Peyer's patch (tissue), 4 donors: ENCODE measurements around the gene MAEL. TPM values are rescaled to one million over a fixed set of nuclear protein-coding genes. Genes with fewer than 3 reads are reported as not detected.

Experiments
- DNase-seq, 3 donors: peaks; one replicate each; pipeline ENCODE4 v3.0.0-alpha.2; 2017 to 2019
- H3K27ac ChIP-seq, 4 donors: fragments of 200-600 bp; sonication (generic); one replicate each; pipeline ENCODE4 v1.5.1; 2016 to 2019
- H3K27me3 ChIP-seq, 2 donors: fragments of 200-600 bp; sonication (generic); one replicate each; pipeline ENCODE4 v1.5.1; 2019
- H3K36me3 ChIP-seq, 3 donors: fragments of 200-600 bp; sonication (generic); one replicate each; pipeline ENCODE4 v1.5.1; 2016 to 2019
- H3K4me1 ChIP-seq, 4 donors: fragments of 200-600 bp; sonication (generic); one replicate each; pipeline ENCODE4 v1.5.1; 2016 to 2019
- H3K4me3 ChIP-seq, 4 donors: fragments of 200-600 bp; sonication (generic); 1 replicate in 3 of 4; 2 replicates in 1 of 4; pipeline ENCODE4 v1.5.1; 2016 to 2019; ENCODE audit warnings: mild to moderate bottlenecking in 1 of 4
- H3K9me3 ChIP-seq, 4 donors: fragments of 200-600 bp; sonication (generic); one replicate each; pipeline ENCODE4 v1.5.1; 2016 to 2019; ENCODE audit warnings: mild to moderate bottlenecking in 1 of 4
- POLR2A ChIP-seq, 2 donors: fragments of 450-650 bp; IDR thresholded peaks; one replicate each; pipeline ENCODE4 v1.5.1; 2017; ENCODE audit warnings: antibody characterized with exemption in 2 of 2, mild to moderate bottlenecking in 2 of 2, moderate library complexity in 2 of 2
- total RNA-seq, 4 donors: library from RNA; depleted of rRNA; stranded (reverse); fragments of >200 nt; gene quantifications; one replicate each; pipeline ENCODE4 v1.1.0, GENCODE V29; 2016
- TF ChIP-seq, protein P1 (sequence below), 6 experiments: fragments of 450-650 bp in 4 of 6; fragments of 200-600 bp in 2 of 6; sonication (generic) in 1 of 6; IDR thresholded peaks; one replicate each; pipeline ENCODE4 v1.5.1; 2017 to 2019; ENCODE audit warnings: antibody characterized with exemption in 6 of 6, mild to moderate bottlenecking in 3 of 6, moderate library complexity in 1 of 6

The MAEL gene
- total RNA-seq, 4 donors from 2014 or later, result not detected

- no peak for DNase-seq
- H3K4me3 ChIP-seq, result no peak overlapping the region
- no peaks in the 10 kb centered on the region for H3K36me3 ChIP-seq
- H3K4me1 ChIP-seq, result peaks cover 0 to 8% (median 0%) of the 10 kb centered on the region in 4 donors
- H3K9me3 ChIP-seq, result no peaks in the 10 kb centered on the region
- no peaks in the 10 kb centered on the region for H3K27me3 ChIP-seq
- no peak for TF ChIP-seq POLR2A (IDR thresholded peaks at IDR 0.05)
- TF ChIP-seq, protein P1, sequence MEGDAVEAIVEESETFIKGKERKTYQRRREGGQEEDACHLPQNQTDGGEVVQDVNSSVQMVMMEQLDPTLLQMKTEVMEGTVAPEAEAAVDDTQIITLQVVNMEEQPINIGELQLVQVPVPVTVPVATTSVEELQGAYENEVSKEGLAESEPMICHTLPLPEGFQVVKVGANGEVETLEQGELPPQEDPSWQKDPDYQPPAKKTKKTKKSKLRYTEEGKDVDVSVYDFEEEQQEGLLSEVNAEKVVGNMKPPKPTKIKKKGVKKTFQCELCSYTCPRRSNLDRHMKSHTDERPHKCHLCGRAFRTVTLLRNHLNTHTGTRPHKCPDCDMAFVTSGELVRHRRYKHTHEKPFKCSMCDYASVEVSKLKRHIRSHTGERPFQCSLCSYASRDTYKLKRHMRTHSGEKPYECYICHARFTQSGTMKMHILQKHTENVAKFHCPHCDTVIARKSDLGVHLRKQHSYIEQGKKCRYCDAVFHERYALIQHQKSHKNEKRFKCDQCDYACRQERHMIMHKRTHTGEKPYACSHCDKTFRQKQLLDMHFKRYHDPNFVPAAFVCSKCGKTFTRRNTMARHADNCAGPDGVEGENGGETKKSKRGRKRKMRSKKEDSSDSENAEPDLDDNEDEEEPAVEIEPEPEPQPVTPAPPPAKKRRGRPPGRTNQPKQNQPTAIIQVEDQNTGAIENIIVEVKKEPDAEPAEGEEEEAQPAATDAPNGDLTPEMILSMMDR (IDR thresholded peaks at IDR 0.05), result no peak
- H3K27ac ChIP-seq, result no peak overlapping the region
Measured at GRCh38 chr1:166950156-166950555, 38.9 kb upstream of the MAEL start.

DNA sequence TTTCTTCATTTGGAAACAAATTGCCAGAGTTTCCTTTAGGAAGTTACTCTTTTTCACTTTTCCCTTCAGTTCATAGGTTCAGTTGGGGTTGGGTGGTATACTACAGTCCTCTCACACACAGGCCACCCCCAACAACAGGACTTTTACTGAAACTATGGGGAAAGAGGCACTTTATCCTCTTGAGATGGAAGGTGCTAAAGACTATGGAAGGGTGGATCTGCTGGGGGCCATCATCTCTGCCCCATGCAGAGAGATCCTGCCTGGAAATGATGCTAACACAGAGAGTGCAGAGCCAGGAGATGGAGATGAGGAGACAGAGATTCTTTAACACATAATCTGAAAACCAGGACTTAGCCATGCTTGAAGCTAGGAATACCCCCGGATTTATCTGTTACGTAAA, 38.0 kb upstream of the MAEL start:
- no peak overlapping the region for H3K27ac ChIP-seq
- H3K36me3 ChIP-seq, result no peaks in the 10 kb centered on the region
- H3K4me3 ChIP-seq, result no peak overlapping the region
- H3K9me3 ChIP-seq, result no peaks in the 10 kb centered on the region
- peaks cover 0 to 8% (median 0%) of the 10 kb centered on the region in 4 donors for H3K4me1 ChIP-seq
- DNase-seq, result no peak
- TF ChIP-seq POLR2A (IDR thresholded peaks at IDR 0.05), result no peak
- TF ChIP-seq, protein P1 (IDR thresholded peaks at IDR 0.05), result no peak
- H3K27me3 ChIP-seq, result no peaks in the 10 kb centered on the region

GRCh38 chr1:166952002-166952746, 36.9 kb upstream of the MAEL start:
- TF ChIP-seq POLR2A (IDR thresholded peaks at IDR 0.05), result no peak
- TF ChIP-seq, protein P1 (IDR thresholded peaks at IDR 0.05), result no peak
- H3K9me3 ChIP-seq, result no peaks in the 10 kb centered on the region
- no peak overlapping the region for H3K4me3 ChIP-seq
- peaks cover 0 to 7% (median 0%) of the 10 kb centered on the region in 4 donors for H3K4me1 ChIP-seq
- H3K36me3 ChIP-seq, result no peaks in the 10 kb centered on the region
- no peak overlapping the region for H3K27ac ChIP-seq
- no peak for DNase-seq
- no peaks in the 10 kb centered on the region for H3K27me3 ChIP-seq

- no peak for DNase-seq
- no peak for TF ChIP-seq POLR2A (IDR thresholded peaks at IDR 0.05)
- TF ChIP-seq, protein P1 (IDR thresholded peaks at IDR 0.05), result no peak
- Histone ChIP-seq H3K4me1 (no peaks in the 10 kb centered on the region), H3K27me3 (no peaks in the 10 kb centered on the region), H3K27ac (no peak overlapping the region), H3K4me3 (no peak overlapping the region), H3K36me3 (no peaks in the 10 kb centered on the region), H3K9me3 (no peaks in the 10 kb centered on the region)
Measured at GRCh38 chr1:166953491-166953890, 35.6 kb upstream of the MAEL start.

- no peak for DNase-seq
- Histone ChIP-seq H3K4me3 (no peak overlapping the region), H3K27me3 (no peaks in the 10 kb centered on the region), H3K36me3 (no peaks in the 10 kb centered on the region), H3K9me3 (no peaks in the 10 kb centered on the region), H3K4me1 (no peaks in the 10 kb centered on the region), H3K27ac (no peak overlapping the region)
- TF ChIP-seq, protein P1 (IDR thresholded peaks at IDR 0.05), result no peak
- no peak for TF ChIP-seq POLR2A (IDR thresholded peaks at IDR 0.05)
Measured at GRCh38 chr1:166956057-166956850, 32.8 kb upstream of the MAEL start.
